ENCODE results near the gene C22orf15. TPM values are rescaled to one million over a fixed set of nuclear protein-coding genes. Genes with fewer than 3 reads are reported as not detected.

Gene C22orf15
- total RNA-seq, 1 experiment from 2014 or later: not detected

- Mint-ChIP-seq H3K27ac (ENCODE audit: low read depth, unreplicated experiment) (no peak within 1 kb of the TSS), H3K4me1 (ENCODE audit: insufficient read depth, unreplicated experiment) (peaks cover 9% of the 10 kb centered on the region), H3K36me3 (ENCODE audit: insufficient read depth, unreplicated experiment) (peaks cover under 1% of the 10 kb centered on the region), H3K9me3 (ENCODE audit: unreplicated experiment) (no peaks in the 10 kb centered on the region), H3K27me3 (ENCODE audit: insufficient read depth, unreplicated experiment) (no peaks in the 10 kb centered on the region), H3K4me3 (ENCODE audit: unreplicated experiment) (peak within 1 kb of the TSS; percentile 69)
- ChIA-PET CTCF (interaction anchor here (0.5 to 7.0 kb wide), 11 partner anchors 9 to 1549 kb away, joined by 3 to 53 read pairs (median 4); partner anchors contain the start of genes MIF and VPREB3), POLR2A (interaction anchor here (0.8 to 2.0 kb wide), 9 partner anchors 14 to 152 kb away, joined by 3 to 12 read pairs (median 4); partner anchors contain the start of genes SLC2A11 and ZNF70)
- DNase-seq (ENCODE audit: unreplicated experiment): peak; percentile 69
- BruUV-seq (replicated peaks): no TSS peak
- peak; percentile 68 for TF ChIP-seq CTCF (IDR thresholded peaks at IDR 0.05; ENCODE audit: unreplicated experiment)
- intact Hi-C loops (cut with micrococcal nuclease): loop anchor here (5.0 kb wide), 2 partner anchors 79 to 226 kb away; no protein-coding TSS in a partner anchor
Observed at GRCh38 chr22:23767673-23768548, 5.1 kb downstream of the C22orf15 start, which contains the start of gene CHCHD10. CHCHD10 (minus strand) TSS chr22:23767972; CDS start chr22:23767874, 98 bp downstream.

GRCh38 chr22:23769321-23769965 lies 6.7 kb downstream of the C22orf15 start:
- H3K27ac Mint-ChIP-seq (ENCODE audit: low read depth, unreplicated experiment): no peak overlapping the region
- ChIA-PET CTCF (interaction anchor here (0.6 to 7.0 kb wide), 8 partner anchors 16 to 1054 kb away, joined by 3 to 53 read pairs (median 5); no protein-coding TSS in a partner anchor), POLR2A (interaction anchor here (2.0 kb wide), 1 partner anchor 82 kb away, joined by 11 read pairs; no protein-coding TSS in a partner anchor)
- no peaks in the 10 kb centered on the region for H3K9me3 Mint-ChIP-seq (ENCODE audit: unreplicated experiment)
- H3K4me1 Mint-ChIP-seq (ENCODE audit: insufficient read depth, unreplicated experiment): peaks cover 18% of the 10 kb centered on the region
- no peak overlapping the region for H3K4me3 Mint-ChIP-seq (ENCODE audit: unreplicated experiment)
- H3K36me3 Mint-ChIP-seq (ENCODE audit: insufficient read depth, unreplicated experiment): peaks cover 6% of the 10 kb centered on the region
- intact Hi-C loops (cut with micrococcal nuclease): loop anchor here (5.0 kb wide), 2 partner anchors 78 to 227 kb away; no protein-coding TSS in a partner anchor
- no peak for TF ChIP-seq CTCF (IDR thresholded peaks at IDR 0.05; ENCODE audit: unreplicated experiment)
- no peaks in the 10 kb centered on the region for H3K27me3 Mint-ChIP-seq (ENCODE audit: insufficient read depth, unreplicated experiment)
- no peak for DNase-seq (ENCODE audit: unreplicated experiment)
- BruUV-seq (replicated peaks): no TSS peak

- CTCF ChIA-PET: interaction anchor here (7.0 kb wide), 1 partner anchor 78 kb away, joined by 53 read pairs; no protein-coding TSS in a partner anchor
- Mint-ChIP-seq H3K4me1 (ENCODE audit: insufficient read depth, unreplicated experiment) (peaks cover 15% of the 10 kb centered on the region), H3K27ac (ENCODE audit: low read depth, unreplicated experiment) (no peak overlapping the region), H3K4me3 (ENCODE audit: unreplicated experiment) (peak overlapping the region; percentile 40), H3K9me3 (ENCODE audit: unreplicated experiment) (no peaks in the 10 kb centered on the region), H3K27me3 (ENCODE audit: insufficient read depth, unreplicated experiment) (no peaks in the 10 kb centered on the region), H3K36me3 (ENCODE audit: insufficient read depth, unreplicated experiment) (peaks cover 6% of the 10 kb centered on the region)
- no peak for DNase-seq (ENCODE audit: unreplicated experiment)
- TF ChIP-seq CTCF (IDR thresholded peaks at IDR 0.05; ENCODE audit: unreplicated experiment): no peak
- no TSS peak for BruUV-seq (replicated peaks)
- POLR2A ChIA-PET: interaction anchor here (0.6 to 2.2 kb wide), 2 partner anchors 9 to 16 kb away, joined by 3 to 8 read pairs; no protein-coding TSS in a partner anchor
- intact Hi-C loops (cut with micrococcal nuclease): no loop called here
Observed at GRCh38 chr22:23772315-23772648, 9.5 kb downstream of the C22orf15 start.

Measured in MCF 10A (cell line).